Measurements from ENCODE around the gene PLXNA2.

Gene PLXNA2

DNA sequence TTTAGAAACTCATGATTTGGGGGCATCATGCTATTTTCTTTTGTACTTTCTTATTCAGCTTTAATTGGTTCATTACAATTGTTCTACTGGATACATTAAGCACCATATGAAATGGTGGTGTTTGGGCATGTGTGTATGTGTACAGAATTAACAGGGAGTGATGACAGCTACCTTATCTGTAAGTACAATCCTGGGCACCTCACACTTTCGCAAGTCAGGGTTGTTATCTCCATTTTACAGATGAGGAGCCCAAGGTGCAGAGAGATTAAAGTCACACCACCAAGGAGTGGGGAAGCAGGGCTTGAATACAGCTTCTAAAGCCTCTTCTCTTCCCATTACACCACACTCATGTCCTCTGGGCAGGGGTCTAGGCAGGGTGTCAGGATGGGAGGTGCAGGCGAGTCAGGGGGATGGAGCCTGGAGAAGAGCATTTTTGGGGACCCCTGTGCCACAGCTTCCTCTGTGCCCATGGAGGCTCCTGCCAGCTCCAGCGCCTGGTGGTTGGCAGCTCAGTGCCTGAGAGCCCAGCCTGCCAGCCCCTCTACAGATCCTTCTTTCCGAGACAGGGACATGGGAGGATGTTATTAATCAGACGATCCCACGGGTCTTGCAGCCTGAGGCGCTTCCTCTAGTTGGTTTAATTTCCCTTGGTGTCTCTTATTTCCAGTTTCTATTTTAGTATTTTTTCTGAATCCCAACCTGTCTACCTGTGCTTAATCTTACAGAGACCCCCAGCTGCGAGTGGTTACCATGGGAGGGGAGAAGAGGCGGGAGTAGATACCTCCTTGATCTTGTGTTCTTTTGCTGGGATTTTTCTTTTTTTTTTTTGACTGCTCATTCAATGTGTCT lies 207.0 kb downstream of the PLXNA2 start:
- in situ Hi-C loops (cut with MboI; ENCODE audit: low sequenced_read_pairs), result no loop called here

- in situ Hi-C loops (cut with MboI; ENCODE audit: low sequenced_read_pairs), result no loop called here
These were observed 207.9 kb downstream of the PLXNA2 start for GRCh38 chr1:208036106-208036808.

- in situ Hi-C loops (cut with MboI; ENCODE audit: low sequenced_read_pairs), result no loop called here
These were observed 210.0 kb downstream of the PLXNA2 start for GRCh38 chr1:208034135-208034534.

DNA sequence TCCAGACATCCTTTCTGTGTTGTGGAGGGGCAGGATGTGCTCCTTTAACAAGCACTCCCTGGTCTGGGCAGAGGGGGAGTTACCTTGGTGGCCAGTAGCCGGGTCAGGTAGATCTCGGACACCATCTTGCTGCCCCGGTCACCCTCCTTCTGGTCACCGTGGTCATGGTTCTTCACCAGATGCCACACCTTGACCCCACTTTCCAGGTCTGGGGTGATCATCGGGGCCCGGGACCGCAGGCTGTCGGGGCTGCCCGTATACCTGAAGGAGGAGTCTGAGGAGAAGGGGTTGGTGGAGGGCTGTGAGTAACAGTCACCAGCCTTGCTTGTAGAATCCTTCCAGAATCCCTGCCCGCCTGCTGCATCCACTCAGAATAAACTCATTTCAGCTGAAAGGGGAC lies 210.9 kb downstream of the PLXNA2 start:
- in situ Hi-C loops (cut with MboI; ENCODE audit: low sequenced_read_pairs), result no loop called here

DNA sequence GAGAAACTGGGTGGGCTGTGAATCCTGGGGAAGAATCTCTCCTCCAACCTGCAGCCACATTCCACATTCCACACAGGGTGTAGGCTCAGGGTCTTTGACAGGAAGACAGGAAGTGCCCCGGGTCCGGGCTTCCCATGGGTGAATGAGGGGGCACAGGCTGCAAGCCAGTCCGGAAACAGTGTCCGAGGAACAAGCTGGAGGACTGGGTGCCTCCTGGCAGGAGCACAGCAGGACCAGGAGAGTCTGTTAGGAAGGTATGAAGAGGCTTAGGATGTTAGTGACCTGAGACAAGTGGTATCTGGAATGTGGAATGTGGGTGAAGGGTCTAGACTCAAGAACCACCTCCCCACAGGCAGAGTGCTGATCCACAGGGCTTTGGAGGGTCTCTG lies 212.3 kb downstream of the PLXNA2 start:
- in situ Hi-C loops (cut with MboI; ENCODE audit: low sequenced_read_pairs), result no loop called here

DNA sequence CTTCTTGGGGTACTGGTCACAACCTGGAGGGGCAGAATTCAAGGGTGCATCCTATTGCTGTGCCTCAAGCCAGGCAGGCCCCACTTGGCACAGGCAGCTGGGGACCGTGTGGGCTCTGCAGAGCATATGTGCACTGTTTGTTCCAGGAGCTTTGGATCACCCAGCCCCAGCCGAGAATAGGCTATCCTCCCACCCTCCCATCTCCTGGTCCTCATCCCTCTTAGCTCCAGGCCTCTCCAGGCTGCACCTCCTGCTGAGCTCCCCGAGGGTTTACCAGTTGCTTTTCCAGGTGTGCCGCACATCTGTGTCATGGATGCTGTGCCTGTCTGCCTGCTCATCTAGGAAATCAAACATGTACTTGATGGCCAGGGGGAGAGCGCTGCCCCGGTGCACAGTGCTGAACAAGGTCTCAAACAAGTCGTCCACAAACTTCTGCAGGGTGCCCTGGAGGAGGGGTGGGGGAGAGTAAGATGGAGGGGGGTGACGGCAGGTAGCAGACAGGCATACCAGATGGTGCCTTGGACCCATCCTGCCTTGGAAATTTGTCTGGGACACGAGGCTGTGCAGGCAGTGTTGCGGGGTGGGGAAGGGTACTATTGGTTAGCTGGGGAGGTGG lies 212.8 kb downstream of the PLXNA2 start:
- in situ Hi-C loops (cut with MboI; ENCODE audit: low sequenced_read_pairs), result no loop called here

DNA sequence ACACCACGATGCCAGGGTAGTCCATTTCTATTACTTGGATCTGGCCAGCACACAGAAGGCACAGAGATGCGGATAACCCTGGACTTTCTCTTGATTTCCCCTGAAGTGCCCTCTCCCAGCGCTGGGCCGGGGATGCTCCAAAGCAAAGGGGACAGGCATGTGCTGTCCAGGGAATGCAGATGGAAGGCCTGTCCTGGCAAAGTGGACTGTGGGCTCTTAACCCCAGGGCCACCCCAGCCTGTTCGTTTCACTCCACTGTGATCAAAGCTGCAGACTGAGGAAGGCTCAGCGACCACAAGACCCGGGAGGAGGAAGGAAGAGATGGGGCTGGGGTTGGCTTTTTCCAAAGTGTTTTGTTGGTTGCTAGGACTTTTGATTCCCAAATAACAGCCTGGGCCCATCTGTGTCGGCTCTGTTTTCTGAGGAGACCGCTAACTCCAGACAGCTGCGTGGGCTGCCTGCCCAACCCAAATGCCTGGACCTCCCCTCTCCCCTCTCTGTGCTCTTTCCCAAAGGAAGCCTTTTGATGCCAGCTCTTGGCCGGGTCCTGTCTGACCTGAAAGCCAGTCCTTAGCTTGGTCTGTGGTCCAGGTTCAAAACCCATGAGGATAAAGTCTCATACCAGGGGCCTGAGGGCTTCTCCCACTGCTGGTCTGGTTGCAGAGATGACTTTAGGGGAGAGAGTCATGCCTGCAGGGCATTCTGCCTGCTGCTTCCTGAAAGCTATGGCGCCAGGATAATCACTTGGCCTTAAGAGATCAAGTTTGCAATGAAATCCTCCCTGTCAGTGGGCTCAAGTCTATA lies 213.7 kb downstream of the PLXNA2 start:
- in situ Hi-C loops (cut with MboI; ENCODE audit: low sequenced_read_pairs), result no loop called here

DNA sequence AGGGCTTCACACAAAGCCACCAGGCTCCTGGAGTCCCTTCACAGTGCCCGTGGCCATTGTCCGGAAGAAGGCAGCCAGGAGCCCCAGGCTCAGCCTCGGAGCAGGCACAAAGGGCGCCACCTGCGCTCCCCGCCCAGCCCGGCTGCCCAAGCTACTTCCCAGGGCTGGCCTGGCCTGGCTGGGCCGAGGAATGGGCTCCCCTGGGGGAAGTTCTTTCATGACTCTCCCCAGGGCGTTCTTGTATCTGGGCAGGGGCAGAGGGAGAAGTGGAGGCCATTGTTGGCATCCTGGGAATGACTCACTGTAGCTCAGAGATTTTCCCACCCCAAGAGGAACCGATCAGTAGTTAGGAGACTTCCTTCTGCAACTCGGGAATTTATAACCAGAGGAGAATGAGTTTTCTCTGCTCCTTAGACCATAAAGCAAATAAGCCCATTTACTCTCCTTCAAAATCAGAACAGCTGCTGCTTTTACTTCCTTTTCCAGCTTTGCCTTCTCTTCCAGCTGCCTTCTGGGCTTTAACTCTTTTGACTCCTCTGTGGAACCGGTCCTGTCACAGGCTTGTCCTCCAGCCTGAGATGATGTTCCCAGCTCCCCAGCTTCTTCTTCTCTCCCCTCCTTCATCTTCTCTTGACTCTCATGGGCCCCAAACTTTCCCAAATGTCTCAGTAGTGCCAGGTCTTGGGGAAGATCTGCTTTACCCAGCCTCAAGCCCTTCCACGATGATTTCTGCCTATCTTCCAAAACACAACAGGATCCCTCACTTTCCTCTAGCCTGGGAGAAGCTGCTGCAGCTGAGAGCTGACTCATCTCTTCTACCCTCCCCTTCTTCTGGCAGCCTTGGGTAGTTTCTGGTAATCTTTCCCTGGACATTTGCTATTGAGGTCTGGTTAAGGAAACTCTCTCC lies 214.6 kb downstream of the PLXNA2 start:
- in situ Hi-C loops (cut with MboI; ENCODE audit: low sequenced_read_pairs), result no loop called here

GRCh38 chr1:208028526-208028925 lies 215.7 kb downstream of the PLXNA2 start:
- in situ Hi-C loops (cut with MboI; ENCODE audit: low sequenced_read_pairs), result no loop called here

DNA sequence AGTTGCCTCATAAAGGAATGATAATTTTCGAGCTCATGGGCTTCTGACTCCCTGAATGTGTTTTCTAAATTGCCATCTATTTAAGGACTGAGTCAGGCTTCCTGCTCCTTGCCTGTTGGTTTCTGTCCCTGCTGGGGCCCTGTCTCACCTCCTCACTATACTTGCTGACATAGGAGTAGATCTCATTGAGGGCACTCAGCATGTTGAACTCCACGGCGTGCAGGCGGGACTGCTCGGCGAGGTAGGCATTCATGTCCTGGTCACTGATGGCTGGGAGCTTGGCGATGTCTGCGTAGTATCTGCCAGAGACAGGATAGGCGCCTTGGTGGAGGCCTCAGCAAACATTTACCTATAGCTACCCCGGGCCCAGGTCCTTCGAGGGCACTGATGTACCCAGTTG lies 216.3 kb downstream of the PLXNA2 start:
- in situ Hi-C loops (cut with MboI; ENCODE audit: low sequenced_read_pairs), result no loop called here

GRCh38 chr1:208026880-208027438 lies 217.2 kb downstream of the PLXNA2 start:
- in situ Hi-C loops (cut with MboI; ENCODE audit: low sequenced_read_pairs), result no loop called here

- in situ Hi-C loops (cut with MboI; ENCODE audit: low sequenced_read_pairs), result no loop called here
These were observed 219.2 kb downstream of the PLXNA2 start for GRCh38 chr1:208025031-208025430.

DNA sequence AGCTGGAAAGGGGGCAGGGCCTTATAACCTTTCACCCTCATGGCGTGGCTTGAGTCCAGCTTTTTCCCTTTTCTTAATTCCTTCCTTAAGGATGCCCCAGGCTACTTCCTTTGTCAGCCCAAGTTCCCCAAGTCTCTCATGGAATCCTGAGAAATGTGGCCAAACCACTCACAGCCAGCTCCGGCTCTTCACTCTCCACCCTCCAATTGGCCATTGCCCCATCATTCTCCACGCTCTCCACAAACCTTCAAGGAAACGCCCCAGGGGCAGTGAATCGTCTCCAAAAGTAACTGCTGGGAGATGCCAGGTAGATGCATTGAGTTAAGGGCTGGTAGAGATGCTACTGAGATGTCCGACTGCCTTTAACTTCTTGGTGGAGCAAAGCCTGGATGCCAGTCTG lies 219.8 kb downstream of the PLXNA2 start:
- in situ Hi-C loops (cut with MboI; ENCODE audit: low sequenced_read_pairs), result loop anchor here (25.0 kb wide), 1 partner anchor 213 kb away; the partner anchor contains the start of gene PLXNA2

DNA sequence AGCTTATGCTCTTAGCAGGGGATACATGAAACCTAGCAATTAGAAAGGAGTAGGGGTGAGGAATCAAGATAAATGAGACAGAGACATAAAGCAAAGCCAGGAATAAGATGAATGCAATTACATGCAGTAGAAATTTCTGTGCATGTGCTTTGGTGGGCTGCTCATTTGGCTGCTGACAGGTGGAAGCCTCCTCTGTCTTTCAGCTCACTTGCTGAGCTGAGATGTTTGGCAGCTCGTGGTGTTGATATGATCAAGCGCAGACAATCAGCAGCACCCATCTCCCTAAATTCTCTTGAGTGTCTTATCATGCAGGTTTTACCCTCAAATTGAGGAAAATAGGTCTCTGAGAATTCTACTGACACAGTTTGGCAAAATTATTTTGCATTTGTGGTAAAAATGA lies 224.9 kb downstream of the PLXNA2 start:
- in situ Hi-C loops (cut with MboI; ENCODE audit: low sequenced_read_pairs), result loop anchor here (25.0 kb wide), 1 partner anchor 218 kb away; the partner anchor contains the start of gene PLXNA2

- in situ Hi-C loops (cut with MboI; ENCODE audit: low sequenced_read_pairs), result loop anchor here (25.0 kb wide), 1 partner anchor 222 kb away; the partner anchor contains the start of gene PLXNA2
These were observed 228.9 kb downstream of the PLXNA2 start for GRCh38 chr1:208015255-208015654.

GRCh38 chr1:208013210-208013609 lies 231.0 kb downstream of the PLXNA2 start:
- in situ Hi-C loops (cut with MboI; ENCODE audit: low sequenced_read_pairs), result loop anchor here (25.0 kb wide), 1 partner anchor 224 kb away; the partner anchor contains the start of gene PLXNA2

GRCh38 chr1:208012721-208013120 lies 231.5 kb downstream of the PLXNA2 start:
- in situ Hi-C loops (cut with MboI; ENCODE audit: low sequenced_read_pairs), result loop anchor here (25.0 kb wide), 1 partner anchor 225 kb away; the partner anchor contains the start of gene PLXNA2

- in situ Hi-C loops (cut with MboI; ENCODE audit: low sequenced_read_pairs), result loop anchor here (25.0 kb wide), 1 partner anchor 227 kb away; the partner anchor contains the start of gene PLXNA2
These were observed 233.6 kb downstream of the PLXNA2 start for GRCh38 chr1:208010487-208011071.
